Measurements from ENCODE around the gene FOSL1. TPM values are rescaled to one million over a fixed set of nuclear protein-coding genes. Genes with fewer than 3 reads are reported as not detected.

Gene FOSL1
- total and polyA plus RNA-seq, 2 of the 13 experiments (the other 11 are each of a cell fraction or from before 2014, with no cell fraction given), result 4.0 to 4.1 TPM

- FAIRE-seq (peak; percentile 66), DNase-seq (ENCODE audit: low spot score) (peak; percentile 84), ATAC-seq (peak; percentile 67)
- Histone ChIP-seq H3K27ac (ENCODE audit: extremely low read length, insufficient read depth, low read length) (peak within 1 kb of the TSS; percentile 77), H3K9me3 (ENCODE audit: low read length) (no peaks in the 10 kb centered on the region), H2AFZ (ENCODE audit: low read length) (no peak within 1 kb of the TSS), H4K20me1 (ENCODE audit: insufficient read depth, low read length) (no peaks in the 10 kb centered on the region), H3K9ac (ENCODE audit: insufficient read depth, low read depth, low read length) (peak within 1 kb of the TSS; percentile 90), H3K4me1 (ENCODE audit: insufficient read depth, low read length) (peaks cover 68% of the 10 kb centered on the region), H3K4me3 (replicated peaks in 1 of 3; ENCODE audit: insufficient read depth in 1 of 3, low read depth in 2 of 3, low read length in 3 of 3) (peak within 1 kb of the TSS; percentile 77 to 91 (median 87)), H3K36me3 (replicated peaks in 1 of 2; ENCODE audit: control insufficient read depth in 1 of 2, insufficient read depth in 2 of 2, low read length in 2 of 2) (peaks cover 1 to 8% of the 10 kb centered on the region in 2 experiments; a peak in 2 of 5 replicates), H3K27me3 (ENCODE audit: control insufficient read depth in 1 of 2, insufficient read depth in 2 of 2, low read length in 2 of 2) (no peaks in the 10 kb centered on the region; a peak in 1 of 5 replicates), H3K79me2 (ENCODE audit: insufficient read depth, low read length) (peaks cover 8% of the 10 kb centered on the region), H3K4me2 (ENCODE audit: low read depth, low read length) (peak within 1 kb of the TSS; percentile 99)
- no TSS peak for BruUV-seq (replicated peaks)
- in situ Hi-C loops (cut with HindIII; ENCODE audit: extremely low pct_ligation_motif_present, low pct_unique_long_range_greater_than_20kb), result no loop called here
- intact Hi-C loops (cut with micrococcal nuclease; ENCODE audit: unreplicated experiment), result loop anchor here (2.0 kb wide), 1 partner anchor 28 kb away; the partner anchor contains the start of genes C11orf68 and DRAP1
- POLR2A ChIA-PET, result interaction anchor here (0.6 to 7.6 kb wide), 34 partner anchors 10 to 557 kb away, joined by 3 to 95 read pairs (median 4); partner anchors contain the start of genes BANF1, C11orf68, CFL1 and DPF2
- CTCF ChIA-PET (ENCODE audit: low intra/inter-chr PET ratio, low total read pairs), result interaction anchor here (6.9 kb wide), 1 partner anchor 99 kb away, joined by 63 read pairs; no protein-coding TSS in a partner anchor
- WGBS (ENCODE audit: low lambda C conversion rate), result 0% methylated on average over 3 of the region's 94 CpGs
- TF ChIP-seq ARNTL (CRISPR knock-in tag; IDR thresholded peaks at IDR 0.05) (peak; percentile 99), GPBP1L1 (CRISPR knock-in tag; IDR thresholded peaks at IDR 0.05) (no peak), SPEN (CRISPR knock-in tag; IDR thresholded peaks at IDR 0.05; ENCODE audit: low read depth) (peak; percentile 69), ZNF274 (CRISPR knock-in tag; IDR thresholded peaks at IDR 0.05) (no peak; the same call in none of the 2 replicates), ZNF121 (CRISPR knock-in tag; IDR thresholded peaks at IDR 0.05) (no peak), SRSF1 (optimal IDR thresholded peaks at IDR 0.05; ENCODE audit: low read depth, low read length) (no peak), THRA (CRISPR knock-in tag; IDR thresholded peaks at IDR 0.05; ENCODE audit: borderline replicate concordance) (no peak), ZNF75D (CRISPR knock-in tag; IDR thresholded peaks at IDR 0.05; ENCODE audit: borderline replicate concordance) (no peak), ZNF678 (CRISPR knock-in tag; IDR thresholded peaks at IDR 0.05) (no peak; the same call in 1 of the 2 replicates), TBX2 (CRISPR knock-in tag; IDR thresholded peaks at IDR 0.05; ENCODE audit: borderline replicate concordance) (peak; percentile 54), IRF2 (CRISPR knock-in tag; IDR thresholded peaks at IDR 0.05) (no peak; the same call in 1 of the 2 replicates), ZNF20 (CRISPR knock-in tag; IDR thresholded peaks at IDR 0.05) (no peak), ZNF781 (CRISPR knock-in tag; IDR thresholded peaks at IDR 0.05; ENCODE audit: borderline replicate concordance, not compliant biosample characterization) (no peak), SOX5 (CRISPR knock-in tag; IDR thresholded peaks at IDR 0.05; ENCODE audit: borderline replicate concordance) (no peak), ZNF576 (CRISPR knock-in tag; IDR thresholded peaks at IDR 0.05) (no peak), TOPORS (CRISPR knock-in tag; IDR thresholded peaks at IDR 0.05) (peak; percentile 86; the same call in 1 of the 2 replicates), UBTF (CRISPR knock-in tag; IDR thresholded peaks at IDR 0.05) (peak; percentile 82), ZSCAN21 (CRISPR knock-in tag; IDR thresholded peaks at IDR 0.05; ENCODE audit: borderline replicate concordance) (peak; percentile 83)
Observed at GRCh38 chr11:65890324-65891218, 9.6 kb downstream of the FOSL1 start, which contains the start of gene CCDC85B. TSS of gene CCDC85B (plus strand) at chr11:65890673. CDS start at chr11:65890784, 111 bp downstream.
